Stimulated activated CD8-positive, alpha-beta memory T cell treated with anti-CD3 and anti-CD28 coated beads, Interleukin-15, amount 100 ng/mL, for 48 hours (primary cell): Measurements from ENCODE around the gene ZDHHC21.
"Not testable (repeated sequence)": the region's sequence is repeated elsewhere in the genome, so short reads cannot be mapped to it uniquely, and the experiment has no call there.

ENCODE experiments used
- DNase-seq, 2 donors: peaks; one replicate each; pipeline ENCODE4 v3.0.0-alpha.2; 2020; ENCODE audit warnings: low read depth in 2 of 2

The ZDHHC21 gene

DNA sequence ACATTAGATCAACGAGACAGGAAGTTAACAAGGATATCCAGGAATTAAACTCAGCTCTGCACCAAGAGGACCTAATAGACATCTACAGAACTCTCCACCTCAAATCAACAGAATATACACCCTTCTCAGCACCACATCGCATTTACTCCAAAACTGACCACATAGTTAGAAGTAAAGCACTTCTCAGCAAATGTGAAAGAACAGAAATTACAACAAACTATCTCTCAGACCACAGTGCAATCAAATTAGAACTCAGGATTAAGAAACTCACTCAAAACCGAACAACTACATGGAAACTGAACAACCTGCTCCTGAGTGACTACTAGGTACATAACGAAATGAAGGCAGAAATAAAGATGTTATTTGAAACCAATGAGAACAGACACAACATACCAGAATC lies 10.6 kb downstream of the ZDHHC21 start:
- DNase-seq, result not testable (repeated sequence)

DNA sequence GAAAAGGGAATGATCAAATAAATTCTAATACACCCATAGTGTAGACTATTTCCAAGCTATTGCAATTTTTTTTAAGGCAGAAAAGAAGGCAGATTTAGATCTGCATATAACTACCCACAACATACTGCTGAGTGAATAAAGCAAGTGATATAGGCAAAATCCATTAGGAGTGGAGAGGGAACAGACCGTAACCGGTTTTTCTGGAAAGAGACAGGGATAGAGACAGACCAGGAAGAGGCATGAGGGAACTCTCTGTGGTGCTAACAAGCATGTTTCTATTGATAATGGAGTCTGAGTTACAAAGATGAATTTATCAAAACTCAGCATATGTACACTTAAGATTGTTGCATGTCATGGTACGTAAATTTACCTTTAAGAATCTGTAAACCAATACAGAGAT lies 14.5 kb downstream of the ZDHHC21 start:
- DNase-seq, result no peak

- DNase-seq, result no peak
These were observed 15.4 kb downstream of the ZDHHC21 start for GRCh38 chr9:14677872-14678271.

- DNase-seq, result no peak
These were observed 15.8 kb downstream of the ZDHHC21 start for GRCh38 chr9:14677396-14677795.

- DNase-seq, result no peak
These were observed 18.6 kb downstream of the ZDHHC21 start for GRCh38 chr9:14674630-14675029.

GRCh38 chr9:14671377-14671776 lies 21.9 kb downstream of the ZDHHC21 start:
- no peak for DNase-seq

- DNase-seq, result no peak
These were observed 22.5 kb downstream of the ZDHHC21 start for GRCh38 chr9:14670718-14671117.

DNA sequence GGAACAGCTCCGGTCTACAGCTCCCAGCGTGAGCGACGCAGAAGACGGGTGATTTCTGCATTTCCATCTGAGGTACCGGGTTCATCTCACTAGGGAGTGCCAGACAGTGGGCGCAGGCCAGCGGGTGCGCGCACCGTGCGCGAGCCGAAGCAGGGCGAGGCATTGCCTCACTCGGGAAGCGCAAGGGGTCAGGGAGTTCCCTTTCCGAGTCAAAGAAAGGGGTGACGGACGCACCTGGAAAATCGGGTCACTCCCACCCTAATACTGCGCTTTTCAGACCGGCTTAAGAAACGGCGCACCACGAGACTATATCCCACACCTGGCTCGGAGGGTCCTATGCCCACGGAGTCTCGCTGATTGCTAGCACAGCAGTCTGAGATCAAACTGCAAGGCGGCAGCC lies 29.2 kb downstream of the ZDHHC21 start:
- not testable (repeated sequence) for DNase-seq

GRCh38 chr9:14662060-14662453 lies 31.2 kb downstream of the ZDHHC21 start:
- no peak for DNase-seq

- DNase-seq, result no peak
These were observed 31.7 kb downstream of the ZDHHC21 start for GRCh38 chr9:14661421-14662059.

DNA sequence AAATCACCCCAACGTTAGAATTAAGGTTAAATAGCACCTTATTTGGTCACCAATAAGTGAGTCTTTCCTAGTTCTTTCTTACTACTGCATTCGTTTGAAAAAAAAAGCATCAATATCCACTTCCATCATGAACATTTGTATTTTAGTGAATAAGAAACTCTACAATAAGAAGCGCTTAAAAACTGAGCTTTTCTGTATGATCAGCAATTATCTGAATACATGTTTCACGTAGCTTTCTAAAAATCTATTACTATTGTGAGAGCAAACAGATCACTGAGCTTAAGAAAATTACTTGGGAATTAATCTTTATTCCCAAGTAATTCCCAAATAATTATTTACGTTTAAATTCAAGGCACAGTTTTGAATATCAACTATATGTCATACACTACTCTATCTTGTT lies 32.5 kb downstream of the ZDHHC21 start:
- no peak for DNase-seq

DNA sequence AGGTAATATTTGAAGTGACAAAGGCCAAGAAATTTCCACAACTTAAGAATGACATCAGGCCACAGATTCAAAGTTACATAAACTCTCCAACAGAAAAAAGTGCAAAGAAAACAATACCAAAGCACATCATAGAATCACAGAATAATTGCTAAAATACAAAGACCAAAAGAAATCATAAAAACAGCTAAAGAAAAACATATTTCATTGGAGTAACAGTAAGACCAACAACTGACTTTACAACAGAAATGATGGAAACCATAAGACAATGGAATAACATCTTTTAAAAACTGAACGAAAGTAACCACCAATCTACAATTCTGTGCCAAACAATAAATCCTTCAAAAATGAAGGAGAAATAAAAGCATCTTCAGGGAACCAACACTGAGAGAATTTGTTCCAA lies 38.3 kb downstream of the ZDHHC21 start:
- no peak for DNase-seq

DNA sequence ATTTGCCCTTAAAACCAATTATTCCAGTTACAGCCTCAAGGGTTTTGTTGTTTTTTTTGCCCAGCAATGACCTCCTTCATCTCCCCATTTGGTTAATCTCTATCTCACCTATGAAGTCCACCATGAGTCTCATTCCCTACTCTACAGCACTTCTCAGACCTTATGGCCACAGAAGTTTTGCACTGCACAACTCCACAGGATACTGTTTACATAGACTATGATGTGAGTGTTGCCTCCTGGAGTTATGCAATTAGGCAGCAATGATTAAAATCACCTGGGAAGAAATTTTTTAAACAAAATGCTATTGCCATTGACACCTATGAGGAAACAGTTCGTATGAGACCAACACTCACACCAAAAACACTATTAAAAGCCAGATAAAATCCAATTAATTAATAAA lies 39.7 kb downstream of the ZDHHC21 start:
- DNase-seq, result no peak

DNA sequence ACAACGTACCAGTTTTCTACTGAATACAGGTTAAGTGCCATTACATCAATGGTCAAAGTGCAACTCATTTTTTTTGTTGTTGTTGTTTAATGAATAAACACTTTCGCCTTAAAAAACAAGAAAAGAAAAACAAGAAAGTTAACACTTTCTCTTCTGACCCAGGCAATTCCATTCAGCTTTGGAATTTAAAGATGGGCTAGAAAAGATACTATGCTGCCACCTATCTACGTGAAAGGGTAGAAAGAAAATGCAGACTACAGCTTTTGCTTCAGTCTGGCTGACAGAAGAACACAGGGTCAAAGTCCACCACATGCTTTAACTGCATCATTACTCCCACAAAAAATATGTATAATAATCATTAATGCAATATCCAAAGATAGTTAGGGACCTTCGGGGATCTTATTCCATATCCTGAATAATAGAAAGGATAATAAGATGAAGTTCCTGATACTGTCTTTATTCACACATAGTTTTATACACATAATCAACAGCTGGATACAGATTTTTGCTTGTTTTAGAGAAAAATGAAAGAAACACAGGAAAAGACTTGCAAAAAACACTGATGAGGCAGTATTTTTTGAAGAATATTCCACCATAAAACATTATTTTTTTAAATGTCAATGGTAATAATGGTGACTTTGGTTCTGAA lies 40.4 kb downstream of the ZDHHC21 start:
- DNase-seq, result no peak

DNA sequence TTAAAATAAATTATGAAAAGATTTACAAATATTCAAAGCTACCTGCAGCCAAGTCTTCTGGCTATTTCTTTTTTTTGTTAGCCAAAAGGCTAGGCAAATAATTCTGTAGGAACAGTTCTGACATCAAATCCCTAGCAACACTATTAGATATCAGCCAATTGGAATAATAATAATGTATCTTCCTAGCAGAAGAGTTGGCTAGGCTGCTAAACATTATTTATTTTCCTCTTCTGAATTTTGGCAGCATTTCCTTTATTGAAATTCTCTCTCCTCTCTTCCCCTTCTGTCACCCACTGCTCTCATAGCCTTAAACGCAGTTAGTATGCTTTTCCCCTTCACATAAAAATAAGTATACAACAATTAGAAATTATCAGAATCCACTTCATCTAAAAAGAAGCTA lies 42.6 kb downstream of the ZDHHC21 start:
- no peak for DNase-seq

DNA sequence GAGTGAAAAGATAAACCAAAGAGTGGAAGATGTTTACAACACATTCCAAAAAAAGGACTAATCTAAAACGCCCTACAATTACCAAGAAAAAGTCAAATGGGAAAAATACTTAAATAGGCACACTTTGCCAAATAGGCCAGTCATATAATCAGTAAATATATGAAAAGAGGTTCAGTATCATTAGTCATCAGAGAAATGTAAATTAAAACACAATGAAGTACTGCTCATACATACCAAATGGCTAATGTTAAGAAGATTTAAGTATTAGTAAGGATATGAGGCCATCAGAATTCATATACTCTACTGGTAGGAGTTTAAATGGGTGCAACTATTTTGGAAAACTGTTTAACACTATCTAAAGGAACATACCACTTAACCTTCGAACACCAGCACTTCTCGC lies 47.6 kb downstream of the ZDHHC21 start:
- no peak for DNase-seq

- no peak for DNase-seq
These were observed 52.3 kb downstream of the ZDHHC21 start for GRCh38 chr9:14640967-14641366.

- DNase-seq, result no peak
These were observed 52.9 kb downstream of the ZDHHC21 start for GRCh38 chr9:14640294-14640693.

GRCh38 chr9:14633906-14634565 lies 59.2 kb downstream of the ZDHHC21 start:
- no peak for DNase-seq

GRCh38 chr9:14633148-14633547 lies 60.1 kb downstream of the ZDHHC21 start:
- no peak for DNase-seq

GRCh38 chr9:14627513-14627912 lies 65.7 kb downstream of the ZDHHC21 start:
- DNase-seq, result no peak

- DNase-seq, result no peak
These were observed 74.3 kb downstream of the ZDHHC21 start for GRCh38 chr9:14618836-14619420.
